Naive B cell (primary cell): ENCODE data around the gene MCF2. TPM values are rescaled to one million over a fixed set of nuclear protein-coding genes. Genes with fewer than 3 reads are reported as not detected.

ENCODE experiments used
- ATAC-seq, 2 donors: fragments of 150-1000 bp; cut with Tn5 transposase; 2 replicates each; pipeline ENCODE4 v1.10.0; 2021; ENCODE audit warnings: low read depth in 2 of 2, mild to moderate bottlenecking in 2 of 2, moderate library complexity in 2 of 2
- DNase-seq: peaks from one replicate; pipeline ENCODE4 v3.0.0; 2022
- H3K27ac Mint-ChIP-seq, 6 donors: one replicate each; pipeline ENCODE4 v1.8.0; 2020 to 2022; ENCODE audit warnings: mild to moderate bottlenecking in 6 of 6, mixed read lengths in 6 of 6, moderate library complexity in 5 of 6, inconsistent platforms in 2 of 6
- H3K27me3 Mint-ChIP-seq, 3 donors: one replicate each; pipeline ENCODE4 v1.8.0; 2021 to 2022; ENCODE audit warnings: mixed read lengths in 3 of 3, mild to moderate bottlenecking in 1 of 3
- H3K36me3 Mint-ChIP-seq, 2 donors: one replicate each; pipeline ENCODE4 v1.8.0; 2020 to 2022; ENCODE audit warnings: mixed read lengths in 2 of 2, inconsistent platforms in 1 of 2, mild to moderate bottlenecking in 1 of 2
- H3K4me1 Mint-ChIP-seq, 3 donors: one replicate each; pipeline ENCODE4 v1.8.0; 2020 to 2022; ENCODE audit warnings: mixed read lengths in 3 of 3, inconsistent platforms in 1 of 3, mild to moderate bottlenecking in 1 of 3, moderate library complexity in 1 of 3
- H3K4me3 Mint-ChIP-seq, 8 donors: one replicate each; pipeline ENCODE4 v1.8.0; 2020 to 2022; ENCODE audit warnings: mild to moderate bottlenecking in 8 of 8, mixed read lengths in 8 of 8, moderate library complexity in 8 of 8, inconsistent platforms in 2 of 8
- H3K9me3 Mint-ChIP-seq, 7 donors: one replicate each; pipeline ENCODE4 v1.8.0; 2020 to 2022; ENCODE audit warnings: mixed read lengths in 7 of 7, mild to moderate bottlenecking in 5 of 7, inconsistent platforms in 2 of 7, moderate library complexity in 1 of 7
- polyA plus RNA-seq, 6 donors: library from polyadenylated mRNA; unstranded; fragments of 300-500 nt; fragmentation: Illumina TruSeq; gene quantifications; one replicate each; pipeline ENCODE4 v1.2.3, GENCODE V29; 2021; ENCODE audit warnings: low read depth in 6 of 6

MCF2 gene
- polyA plus RNA-seq, 6 donors from 2014 or later: not detected

DNA sequence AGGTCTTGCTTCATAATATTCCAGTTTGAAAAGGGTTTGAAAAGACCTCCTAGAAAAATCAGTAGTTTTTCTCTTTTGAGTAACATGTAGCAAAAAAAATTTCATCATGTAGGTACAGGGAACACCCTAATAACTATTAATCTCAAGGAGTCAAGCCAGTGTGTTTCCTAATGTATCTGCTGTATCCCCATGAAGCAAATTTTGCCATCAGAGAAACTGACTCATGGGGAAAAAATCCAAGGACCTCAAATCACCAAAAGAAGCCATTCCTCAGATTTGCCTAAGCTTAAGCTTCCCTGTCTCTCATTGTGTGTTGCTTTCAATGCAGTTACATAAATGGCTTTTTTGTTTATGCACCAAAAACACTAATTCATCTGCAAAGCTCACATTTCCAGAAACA is 147.7 kb downstream of the MCF2 start:
- no peaks in the 10 kb centered on the region for H3K36me3 Mint-ChIP-seq
- H3K4me1 Mint-ChIP-seq: peaks cover 0 to 7% (median 0%) of the 10 kb centered on the region in 3 donors
- peaks cover 0 to 8% (median 0%) of the 10 kb centered on the region in 3 donors for H3K27me3 Mint-ChIP-seq
- no peak overlapping the region for H3K27ac Mint-ChIP-seq
- DNase-seq (no peak), ATAC-seq (no peak)
- no peak overlapping the region for H3K4me3 Mint-ChIP-seq
- H3K9me3 Mint-ChIP-seq: no peaks in the 10 kb centered on the region

DNA sequence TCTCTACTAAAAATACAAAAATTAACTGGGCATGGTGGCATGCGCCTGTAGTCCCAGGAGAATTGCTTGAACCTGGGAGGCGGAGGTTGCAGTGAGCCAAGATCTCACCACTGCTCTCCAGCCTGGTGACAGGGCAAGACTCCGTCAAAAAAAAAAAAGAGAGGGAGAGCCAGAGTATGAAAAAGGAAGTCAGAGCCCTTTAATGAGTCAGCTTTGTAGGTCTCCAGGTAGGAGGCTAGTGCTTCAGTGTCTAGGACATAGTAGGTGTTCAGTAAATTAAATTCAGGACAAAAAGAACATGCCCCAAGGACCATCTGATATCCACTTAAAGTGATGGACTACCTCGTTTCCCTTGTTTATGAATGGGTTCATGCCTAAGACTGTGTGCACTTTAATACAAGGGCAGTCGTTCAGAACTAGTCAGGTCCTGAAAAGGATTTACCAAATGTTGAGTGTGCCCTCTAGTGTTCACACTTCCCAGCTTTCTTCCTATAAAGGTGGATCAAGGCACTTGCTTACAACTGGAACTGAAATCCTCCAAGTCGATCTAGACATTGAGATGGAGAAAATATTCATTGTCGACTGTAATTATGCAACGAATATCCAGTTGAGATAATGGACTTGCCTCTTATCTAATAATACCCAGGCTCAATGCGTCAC is 148.5 kb downstream of the MCF2 start:
- Mint-ChIP-seq H3K27me3 (peaks cover 0 to 8% (median 0%) of the 10 kb centered on the region in 3 donors), H3K36me3 (no peaks in the 10 kb centered on the region), H3K4me3 (no peak overlapping the region)

DNA sequence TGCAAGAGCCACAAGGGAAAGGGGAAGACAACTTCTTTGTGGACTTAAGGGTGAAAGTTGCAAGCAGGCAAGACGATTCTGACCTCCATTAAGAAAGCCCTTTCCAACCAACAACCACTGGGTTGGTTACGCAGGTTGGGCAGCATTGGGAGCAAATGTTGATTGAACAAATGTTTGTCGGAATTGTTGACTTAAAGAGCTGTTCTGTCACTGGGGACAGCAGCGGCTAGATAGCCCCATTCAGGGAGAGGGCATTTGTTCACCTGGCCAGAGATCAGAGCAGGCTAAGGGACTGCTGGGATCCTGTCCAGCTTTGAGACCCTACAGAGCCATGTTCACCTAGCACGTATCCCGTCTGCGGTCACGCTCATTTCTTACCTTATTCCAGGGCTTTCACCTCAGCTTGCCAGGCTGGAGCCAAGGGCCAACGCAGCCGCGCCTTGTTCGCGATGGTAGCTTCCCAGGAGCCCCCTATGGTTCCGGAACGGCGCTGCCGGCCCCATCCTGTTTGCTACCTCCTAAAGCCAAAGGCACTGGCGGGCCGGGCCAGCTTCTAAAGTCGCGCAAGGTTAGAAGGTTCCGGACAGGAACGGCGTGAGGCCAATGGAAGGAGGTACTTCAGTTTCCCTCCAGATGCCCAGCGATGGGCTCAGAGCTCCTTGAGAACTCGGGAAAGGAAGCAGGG is 152.8 kb downstream of the MCF2 start:
- DNase-seq (no peak), ATAC-seq (no peak)
- H3K4me3 Mint-ChIP-seq: peak overlapping the region in 3 of 8 donors; percentile 32 to 61 (median 55)
- H3K9me3 Mint-ChIP-seq: peaks cover 0 to 5% (median 0%) of the 10 kb centered on the region in 7 donors
- peaks cover 0 to 6% (median 0%) of the 10 kb centered on the region in 3 donors for H3K27me3 Mint-ChIP-seq
- peaks cover 11 to 27% (median 19%) of the 10 kb centered on the region in 3 donors for H3K4me1 Mint-ChIP-seq
- no peaks in the 10 kb centered on the region for H3K36me3 Mint-ChIP-seq
- H3K27ac Mint-ChIP-seq: peak overlapping the region in 2 of 6 donors; percentile 57 to 74

More for the DNA sequence above, 148.5 kb downstream of the MCF2 start:
- peak overlapping the region in 1 of 6 donors; percentile 71 for H3K27ac Mint-ChIP-seq
- no peaks in the 10 kb centered on the region for H3K9me3 Mint-ChIP-seq
- peaks cover 0 to 13% (median 5%) of the 10 kb centered on the region in 3 donors for H3K4me1 Mint-ChIP-seq
- ATAC-seq (no peak), DNase-seq (peak; percentile 9)

DNA sequence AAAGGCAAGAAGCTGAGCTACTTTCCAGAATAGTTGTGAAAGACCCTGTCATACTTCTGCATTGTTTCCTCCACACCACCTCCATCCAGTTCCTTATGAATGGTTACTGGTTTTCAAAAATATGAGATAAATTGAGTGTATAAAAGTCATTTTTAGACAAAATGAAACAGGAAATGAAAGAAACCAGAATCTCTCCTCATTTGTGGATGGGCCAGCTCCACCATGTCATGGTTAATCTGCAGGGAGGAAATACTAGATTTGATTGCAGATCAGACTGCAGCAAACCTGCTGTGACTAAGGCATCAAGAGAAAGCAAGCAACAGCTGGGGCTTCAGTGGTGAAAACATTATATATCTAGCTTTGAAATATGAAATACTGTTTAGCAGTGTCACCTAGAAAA is 153.6 kb downstream of the MCF2 start:
- peaks cover 0 to 5% (median 0%) of the 10 kb centered on the region in 7 donors for H3K9me3 Mint-ChIP-seq
- H3K27me3 Mint-ChIP-seq: no peaks in the 10 kb centered on the region
- no peak for DNase-seq
- no peaks in the 10 kb centered on the region for H3K36me3 Mint-ChIP-seq
- peak in 1 of 2 donors; percentile 14 for ATAC-seq
- H3K4me3 Mint-ChIP-seq: peak overlapping the region in 6 of 8 donors; percentile 2 to 55 (median 18)
- H3K27ac Mint-ChIP-seq: no peak overlapping the region
- peaks cover 11 to 27% (median 19%) of the 10 kb centered on the region in 3 donors for H3K4me1 Mint-ChIP-seq

DNA sequence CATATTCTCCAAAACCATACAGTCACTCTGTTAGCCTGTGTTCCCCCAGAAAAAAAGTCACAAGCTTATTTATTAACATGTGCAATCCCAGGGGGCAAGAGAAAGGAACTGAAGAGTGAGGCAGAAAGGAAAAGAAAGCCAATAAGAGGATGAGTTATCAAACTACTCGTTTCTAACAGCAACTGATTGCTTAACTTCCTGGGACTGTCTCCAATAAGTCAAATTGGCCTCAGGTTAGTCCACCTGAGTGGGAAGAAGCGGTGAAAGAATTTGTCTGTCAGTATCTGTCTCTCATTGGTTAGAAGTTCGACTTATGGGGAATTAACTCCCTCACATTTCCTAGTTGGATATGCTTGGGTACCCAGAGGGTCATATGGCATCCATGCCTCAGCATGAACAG is 163.4 kb downstream of the MCF2 start:
- Mint-ChIP-seq H3K9me3 (no peaks in the 10 kb centered on the region), H3K36me3 (no peaks in the 10 kb centered on the region), H3K4me3 (no peak overlapping the region), H3K27me3 (no peaks in the 10 kb centered on the region), H3K4me1 (no peaks in the 10 kb centered on the region), H3K27ac (no peak overlapping the region)
- ATAC-seq: no peak
- no peak for DNase-seq

GRCh38 chrX:139543920-139544319 is 164.0 kb downstream of the MCF2 start:
- Mint-ChIP-seq H3K36me3 (no peaks in the 10 kb centered on the region), H3K4me1 (no peaks in the 10 kb centered on the region), H3K4me3 (no peak overlapping the region), H3K27me3 (no peaks in the 10 kb centered on the region), H3K27ac (no peak overlapping the region), H3K9me3 (no peaks in the 10 kb centered on the region)
- no peak for ATAC-seq
- no peak for DNase-seq

DNA sequence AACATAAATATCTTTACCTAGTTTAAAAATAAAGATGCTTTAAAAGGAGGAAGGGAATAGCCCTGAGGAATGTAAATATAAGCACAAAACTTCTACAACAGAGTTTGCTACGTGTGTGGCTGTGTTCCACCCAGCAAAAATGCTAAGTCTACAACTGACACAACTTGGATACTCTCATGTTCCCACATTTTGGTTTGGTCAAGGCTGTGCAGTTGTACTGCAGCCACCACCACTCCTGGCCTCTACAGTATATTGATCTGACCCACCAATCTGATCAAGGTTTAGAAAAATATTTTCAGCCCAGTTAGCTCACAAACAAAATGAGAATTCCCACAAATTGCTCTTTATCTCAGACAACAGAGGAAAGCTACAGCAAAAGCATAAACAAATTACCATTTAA is 165.3 kb downstream of the MCF2 start:
- Mint-ChIP-seq H3K4me1 (no peaks in the 10 kb centered on the region), H3K36me3 (no peaks in the 10 kb centered on the region), H3K27ac (no peak overlapping the region), H3K27me3 (no peaks in the 10 kb centered on the region), H3K4me3 (no peak overlapping the region), H3K9me3 (no peaks in the 10 kb centered on the region)
- DNase-seq: no peak
- ATAC-seq: no peak

DNA sequence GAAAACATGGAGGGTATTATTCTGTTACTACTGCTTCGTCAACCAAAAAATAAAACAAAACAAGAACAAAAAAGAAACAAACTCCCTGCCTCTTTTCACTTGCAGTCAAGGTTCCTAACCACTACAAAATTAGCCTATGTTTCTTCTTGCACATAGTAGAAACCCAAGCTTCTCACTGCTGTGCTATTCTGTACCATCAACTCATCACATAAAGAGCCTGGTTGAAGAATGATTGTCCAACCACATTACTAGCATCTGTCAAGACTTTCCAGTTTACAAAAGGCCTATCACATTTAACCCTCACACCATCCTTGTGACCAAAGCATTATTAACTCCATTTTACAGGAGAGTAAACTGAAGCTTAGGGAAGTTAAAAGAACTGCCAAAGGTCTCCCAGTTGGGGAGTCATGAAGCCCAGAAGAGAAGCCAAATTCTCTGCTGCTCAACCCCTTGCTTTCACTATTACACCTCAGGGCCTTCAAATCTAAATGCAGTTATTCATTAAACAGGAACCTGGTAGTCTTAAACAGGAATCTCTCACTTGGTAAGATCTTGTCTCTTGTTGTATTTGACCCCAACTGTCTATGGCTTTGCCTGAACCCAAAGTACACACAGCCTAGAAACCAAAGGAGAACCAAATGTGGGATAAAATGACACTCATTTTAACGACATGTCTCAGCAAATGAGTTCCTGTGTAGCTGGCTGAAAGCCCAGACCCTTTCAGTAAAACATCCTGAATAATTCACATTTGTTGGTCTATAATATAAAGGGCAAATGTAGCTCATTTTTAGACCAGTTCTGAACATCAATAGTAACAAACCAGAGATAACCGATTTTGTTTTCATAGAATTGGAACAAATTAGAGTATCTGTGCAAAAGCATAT is 168.8 kb downstream of the MCF2 start:
- Mint-ChIP-seq H3K4me3 (no peak overlapping the region), H3K9me3 (no peaks in the 10 kb centered on the region), H3K4me1 (no peaks in the 10 kb centered on the region), H3K36me3 (no peaks in the 10 kb centered on the region), H3K27ac (no peak overlapping the region), H3K27me3 (no peaks in the 10 kb centered on the region)
- DNase-seq: no peak
- ATAC-seq: no peak

GRCh38 chrX:139533444-139533843 is 174.5 kb downstream of the MCF2 start:
- DNase-seq (no peak), ATAC-seq (no peak)
- Mint-ChIP-seq H3K27me3 (no peaks in the 10 kb centered on the region), H3K4me3 (no peak overlapping the region), H3K27ac (no peak overlapping the region), H3K36me3 (no peaks in the 10 kb centered on the region), H3K9me3 (no peaks in the 10 kb centered on the region), H3K4me1 (no peaks in the 10 kb centered on the region)

GRCh38 chrX:139532834-139533233 is 175.1 kb downstream of the MCF2 start:
- no peaks in the 10 kb centered on the region for H3K36me3 Mint-ChIP-seq
- H3K4me1 Mint-ChIP-seq: no peaks in the 10 kb centered on the region
- H3K27ac Mint-ChIP-seq: peak overlapping the region in 1 of 6 donors; percentile 49
- H3K27me3 Mint-ChIP-seq: no peaks in the 10 kb centered on the region
- DNase-seq: no peak
- no peaks in the 10 kb centered on the region for H3K9me3 Mint-ChIP-seq
- H3K4me3 Mint-ChIP-seq: peak overlapping the region in 1 of 8 donors; percentile 16
- ATAC-seq: no peak

Other genes starting within 250 kb of the MCF2 start
- not detected for gene F9, start 177.4 kb downstream of the MCF2 start, polyA plus RNA-seq
- gene ATP11C, start 224.9 kb upstream of the MCF2 start, polyA plus RNA-seq: 10 to 100 TPM in 2 of 6 donors, 1 to 10 TPM in 4; 5.8 to 11.2 (median 8.0) TPM